Heart right ventricle (tissue), 16 donors: ENCODE data around the gene GANC. TPM values are rescaled to one million over a fixed set of nuclear protein-coding genes. Genes with fewer than 3 reads are reported as not detected.
"Not testable (repeated sequence)": the region's sequence is repeated elsewhere in the genome, so short reads cannot be mapped to it uniquely, and the experiment has no call there.

Experiments
- ATAC-seq, 8 donors: fragments of 200-7000 bp; cut with Tn5 transposase; one replicate each; pipeline ENCODE4 v1.9.1; 2020; ENCODE audit warnings: mild to moderate bottlenecking in 8 of 8, moderate library complexity in 8 of 8, moderate number of reproducible peaks in 1 of 8
- DNase-seq, 2 donors: peaks; one replicate each; pipeline ENCODE4 v3.0.0-alpha.2; 2020
- H3K27ac ChIP-seq, 10 donors: fragments of 200-600 bp; sonication (generic) in 2 of 10; one replicate each; pipeline versions ENCODE4 v1.5.0 to v1.8.0; 2020 to 2022; ENCODE audit warnings: mild to moderate bottlenecking in 3 of 10
- H3K27me3 ChIP-seq, 7 donors: fragments of 200-600 bp; one replicate each; pipeline ENCODE4 v1.8.0; 2021 to 2022; ENCODE audit warnings: mild to moderate bottlenecking in 2 of 7
- H3K36me3 ChIP-seq, 9 donors: fragments of 200-600 bp; sonication (generic) in 1 of 9; one replicate each; pipeline versions ENCODE4 v1.5.0 to v1.8.0; 2020 to 2022; ENCODE audit warnings: mild to moderate bottlenecking in 2 of 9
- H3K4me1 ChIP-seq, 9 donors: fragments of 200-600 bp; sonication (generic) in 1 of 9; one replicate each; pipeline versions ENCODE4 v1.5.0 to v1.8.0; 2020 to 2022; ENCODE audit warnings: mild to moderate bottlenecking in 4 of 9
- H3K4me3 ChIP-seq, 10 donors: fragments of 200-600 bp; sonication (generic) in 2 of 10; one replicate each; pipeline versions ENCODE4 v1.5.0 to v1.8.0; 2020 to 2022; ENCODE audit warnings: mild to moderate bottlenecking in 7 of 10, moderate library complexity in 2 of 10
- H3K9me3 ChIP-seq, 11 donors: fragments of 200-600 bp in 10 of 11; sonication (generic) in 2 of 11; one replicate each; pipeline versions ENCODE4 v1.5.0 to v1.8.0; 2013 to 2022; ENCODE audit warnings: mild to moderate bottlenecking in 2 of 11, control low read depth in 1 of 11, moderate library complexity in 1 of 11
- CTCF ChIP-seq, 9 donors: fragments of 200-600 bp; sonication (generic) in 2 of 9; IDR thresholded peaks; one replicate each; pipeline versions ENCODE4 v1.5.0 to v1.8.0; 2021 to 2022; ENCODE audit warnings: antibody characterized with exemption in 9 of 9, mild to moderate bottlenecking in 5 of 9, moderate library complexity in 1 of 9
- whole genome bisulfite sequencing, 2 donors: extraction: QIAGEN DNeasy Blood & Tissue Kit; methylation state at CpG; one replicate each; pipeline ENCODE4 v1.1.7; 2013; ENCODE audit warnings: inconsistent platforms in 1 of 2; 5-methylcytosine and 5-hydroxymethylcytosine counted together
- intact Hi-C, 10 donors: fragments of 100-400 bp; cut with DNase I; formaldehyde crosslinking; loops; one replicate each; pipeline versions ENCODE4 v1.11.1 to v1.14.2; 2022
- polyA plus RNA-seq, 2 donors: library from polyadenylated mRNA; stranded (reverse); fragments of 200-250 nt; gene quantifications; one replicate each; pipeline ENCODE4 v1.2.3, GENCODE V29; 2013
- total RNA-seq, 10 donors: library from RNA; stranded (reverse); fragmentation: NEBNext Ultra II Directional in 3 of 10; extraction: Animal tissue kit (Norgen Biotek cat#: 25700) in 3 of 10; gene quantifications; one replicate each; pipeline versions ENCODE4 v1.2.1 to v1.2.4, GENCODE V29; 2021 to 2023
- donor health status: Arrhythmogenic right ventricular cardiomyopathy.
- donor health status: ischemic (EF 13 %, LVEDD 7.1; RV severe dilation, severe dysfunction).
- donor health status: healthy with polysubstance abuse.
- donor health status: DM: no; HTN: yes; CAD: no.
- donor health status: DM: no; HTN: no; CAD: no.
- donor health status: ischemic (EF 25% LVEDD 6.9; RV normal size, moderate dysfunction).
- donor health status: ischemic (EF 25% LVEDD 5.7; RV mildly dilated, moderate dysfunction).
- donor health status: healthy.
- donor health status: DM: yes; HTN: yes; CAD: no.
- donor health status: Ischemic cardiomyopathy.
- donor health status: ischemic (EF 35%, LVEDD 5.7; RV mildly dilated, moderate dysfunction).
- donor health status: nonischemic (EF 11% LVEDD 7.7; RV severe dilation, severe dysfunction).
- donor health status: DM: yes; HTN: yes; CAD: no.
- donor health status: PGD.
- donor health status: ischemic (EF 29% LVEDD 5.4; RV normal size, mild dysfunction).
- donor health status: nonischemic (EF 23%, LVEDD 6.1; RV moderate dilation, normal function).

Gene GANC
- total and polyA plus RNA-seq, 12 donors = 5.3 to 25.8 (median 17.6) TPM

GRCh38 chr15:42313463-42313862, 40.5 kb downstream of the GANC start:
- H3K4me1 ChIP-seq = no peaks in the 10 kb centered on the region
- peaks cover 0 to 85% (median 18%) of the 10 kb centered on the region in 9 donors for H3K36me3 ChIP-seq
- no peaks in the 10 kb centered on the region for H3K9me3 ChIP-seq
- H3K27me3 ChIP-seq = no peaks in the 10 kb centered on the region
- no peak for ATAC-seq
- H3K27ac ChIP-seq = no peak overlapping the region
- DNase-seq = no peak
- intact Hi-C loops = no loop called here
- 38 to 49% methylated on average over 3 of the region's 3 CpGs for WGBS, 2 donors
- no peak for TF ChIP-seq CTCF (IDR thresholded peaks at IDR 0.05)
- no peak overlapping the region for H3K4me3 ChIP-seq

GRCh38 chr15:42314818-42315217, 41.8 kb downstream of the GANC start:
- Histone ChIP-seq H3K4me3 (no peak overlapping the region), H3K27ac (no peak overlapping the region), H3K27me3 (no peaks in the 10 kb centered on the region), H3K9me3 (no peaks in the 10 kb centered on the region), H3K4me1 (no peaks in the 10 kb centered on the region), H3K36me3 (peaks cover 0 to 71% (median 17%) of the 10 kb centered on the region in 9 donors)
- DNase-seq = no peak
- WGBS, 2 donors = 90 to 93% methylated on average over 1 of the region's 1 CpG
- intact Hi-C loops = no loop called here
- no peak for ATAC-seq
- TF ChIP-seq CTCF (IDR thresholded peaks at IDR 0.05) = no peak

GRCh38 chr15:42315521-42315920, 42.5 kb downstream of the GANC start:
- Histone ChIP-seq H3K27me3 (no peaks in the 10 kb centered on the region), H3K9me3 (no peaks in the 10 kb centered on the region), H3K36me3 (peaks cover 0 to 64% (median 16%) of the 10 kb centered on the region in 9 donors), H3K4me1 (no peaks in the 10 kb centered on the region), H3K4me3 (no peak overlapping the region), H3K27ac (no peak overlapping the region)
- no peak for TF ChIP-seq CTCF (IDR thresholded peaks at IDR 0.05)
- ATAC-seq = no peak
- no peak for DNase-seq
- 82% methylated on average over 1 of the region's 1 CpG for WGBS, 2 donors
- intact Hi-C loops = no loop called here

- H3K4me3 ChIP-seq, ATAC-seq, H3K9me3 ChIP-seq, DNase-seq, H3K4me1 ChIP-seq, intact Hi-C loops, H3K27ac ChIP-seq, H3K27me3 ChIP-seq: not testable (repeated sequence)
- 65 to 66% methylated on average over 11 of the region's 11 CpGs for WGBS, 2 donors
- H3K36me3 ChIP-seq = peaks cover 0 to 56% (median 9%) of the 10 kb centered on the region in 9 donors
These were observed 43.3 kb downstream of the GANC start for GRCh38 chr15:42316282-42316805.

- H3K36me3 ChIP-seq = peaks cover 0 to 56% (median 5%) of the 10 kb centered on the region in 9 donors
- TF ChIP-seq CTCF (IDR thresholded peaks at IDR 0.05) = no peak
These were observed 46.2 kb downstream of the GANC start for GRCh38 chr15:42319206-42319605.

More at GRCh38 chr15:42319206-42319605, 46.2 kb downstream of the GANC start:
- Histone ChIP-seq H3K4me3 (no peak overlapping the region), H3K27ac (no peak overlapping the region), H3K9me3 (no peaks in the 10 kb centered on the region), H3K4me1 (no peaks in the 10 kb centered on the region), H3K27me3 (no peaks in the 10 kb centered on the region)
- intact Hi-C loops = no loop called here
- ATAC-seq = no peak
- DNase-seq = no peak
- 99 to 100% methylated on average over 2 of the region's 2 CpGs for WGBS, 2 donors
